ENCODE data around the gene TBC1D1. TPM values are rescaled to one million over a fixed set of nuclear protein-coding genes. Genes with fewer than 3 reads are reported as not detected.

TBC1D1 gene
- total RNA-seq, 1 experiment from 2014 or later, result 28.5 TPM

DNA sequence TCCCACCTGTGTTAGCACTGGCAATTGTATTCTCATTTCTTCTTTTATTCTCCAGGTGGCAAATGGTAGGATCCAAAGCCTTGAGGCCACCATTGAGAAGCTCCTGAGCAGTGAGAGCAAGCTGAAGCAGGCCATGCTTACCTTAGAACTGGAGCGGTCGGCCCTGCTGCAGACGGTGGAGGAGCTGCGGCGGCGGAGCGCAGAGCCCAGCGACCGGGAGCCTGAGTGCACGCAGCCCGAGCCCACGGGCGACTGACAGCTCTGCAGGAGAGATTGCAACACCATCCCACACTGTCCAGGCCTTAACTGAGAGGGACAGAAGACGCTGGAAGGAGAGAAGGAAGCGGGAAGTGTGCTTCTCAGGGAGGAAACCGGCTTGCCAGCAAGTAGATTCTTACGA is 246.2 kb downstream of the TBC1D1 start:
- POLR2A ChIA-PET, result no interaction called here
- no peak overlapping the region for H3K27ac Mint-ChIP-seq (ENCODE audit: unreplicated experiment)
- no TSS peak for BruUV-seq (replicated peaks)

DNA sequence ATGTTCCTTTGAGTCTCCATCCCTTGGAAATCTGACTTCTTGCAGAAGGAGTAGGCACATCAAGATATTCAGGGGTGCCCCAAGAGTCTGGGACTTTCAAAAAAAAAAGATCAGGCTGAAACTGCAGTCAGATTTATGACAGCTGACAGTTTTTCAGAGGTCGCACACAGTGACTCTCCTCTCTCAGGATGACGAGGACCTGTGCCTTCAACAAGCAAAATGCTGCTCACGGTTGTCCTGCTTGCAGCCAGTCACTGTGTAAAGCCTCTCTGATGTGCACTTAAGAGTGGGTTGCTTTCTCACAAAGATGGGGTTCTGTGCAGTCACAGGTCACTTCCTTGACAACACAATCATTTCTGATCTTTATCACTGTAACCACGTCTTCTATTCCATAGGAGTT is 247.5 kb downstream of the TBC1D1 start:
- Mint-ChIP-seq H3K4me3 (ENCODE audit: unreplicated experiment) (no peak overlapping the region), H3K27ac (ENCODE audit: unreplicated experiment) (no peak overlapping the region), H3K9me3 (ENCODE audit: unreplicated experiment) (no peaks in the 10 kb centered on the region), H3K27me3 (ENCODE audit: insufficient read depth, unreplicated experiment) (no peaks in the 10 kb centered on the region), H3K4me1 (ENCODE audit: low read depth, unreplicated experiment) (peaks cover 4% of the 10 kb centered on the region), H3K36me3 (ENCODE audit: insufficient read depth, unreplicated experiment) (peaks cover 3% of the 10 kb centered on the region)
- DNase-seq, result no peak
- Histone ChIP-seq H3K9me3 (no peaks in the 10 kb centered on the region), H3K4me1 (peaks cover 17% of the 10 kb centered on the region), H3K4me3 (ENCODE audit: low read depth, low read length) (no peak overlapping the region), H3K36me3 (ENCODE audit: control insufficient read depth, insufficient read depth, low read length) (no peaks in the 10 kb centered on the region; the same call in 1 of the 2 replicates), H3K27me3 (replicated peaks; ENCODE audit: control insufficient read depth, insufficient read depth, low read length) (no peaks in the 10 kb centered on the region)
- intact Hi-C loops (cut with micrococcal nuclease; ENCODE audit: unreplicated experiment), result no loop called here
- no TSS peak for BruUV-seq (replicated peaks)
- TF ChIP-seq, protein P1, sequence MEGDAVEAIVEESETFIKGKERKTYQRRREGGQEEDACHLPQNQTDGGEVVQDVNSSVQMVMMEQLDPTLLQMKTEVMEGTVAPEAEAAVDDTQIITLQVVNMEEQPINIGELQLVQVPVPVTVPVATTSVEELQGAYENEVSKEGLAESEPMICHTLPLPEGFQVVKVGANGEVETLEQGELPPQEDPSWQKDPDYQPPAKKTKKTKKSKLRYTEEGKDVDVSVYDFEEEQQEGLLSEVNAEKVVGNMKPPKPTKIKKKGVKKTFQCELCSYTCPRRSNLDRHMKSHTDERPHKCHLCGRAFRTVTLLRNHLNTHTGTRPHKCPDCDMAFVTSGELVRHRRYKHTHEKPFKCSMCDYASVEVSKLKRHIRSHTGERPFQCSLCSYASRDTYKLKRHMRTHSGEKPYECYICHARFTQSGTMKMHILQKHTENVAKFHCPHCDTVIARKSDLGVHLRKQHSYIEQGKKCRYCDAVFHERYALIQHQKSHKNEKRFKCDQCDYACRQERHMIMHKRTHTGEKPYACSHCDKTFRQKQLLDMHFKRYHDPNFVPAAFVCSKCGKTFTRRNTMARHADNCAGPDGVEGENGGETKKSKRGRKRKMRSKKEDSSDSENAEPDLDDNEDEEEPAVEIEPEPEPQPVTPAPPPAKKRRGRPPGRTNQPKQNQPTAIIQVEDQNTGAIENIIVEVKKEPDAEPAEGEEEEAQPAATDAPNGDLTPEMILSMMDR (IDR thresholded peaks at IDR 0.05; ENCODE audit: insufficient read depth in 1 of 2, low read depth in 1 of 2, low read length in 1 of 2, severe bottlenecking in 1 of 2, unreplicated experiment in 1 of 2), result no peak
- POLR2A ChIA-PET, result no interaction called here
- CTCF ChIA-PET, result no interaction called here

More for the DNA sequence above, 246.2 kb downstream of the TBC1D1 start:
- H3K9me3 Mint-ChIP-seq (ENCODE audit: unreplicated experiment), result no peaks in the 10 kb centered on the region
- intact Hi-C loops (cut with micrococcal nuclease; ENCODE audit: unreplicated experiment), result no loop called here
- Histone ChIP-seq H3K4me3 (ENCODE audit: low read depth, low read length) (no peak overlapping the region), H3K36me3 (ENCODE audit: control insufficient read depth, insufficient read depth, low read length) (no peaks in the 10 kb centered on the region; the same call in 1 of the 2 replicates), H3K9me3 (no peaks in the 10 kb centered on the region), H3K27me3 (replicated peaks; ENCODE audit: control insufficient read depth, insufficient read depth, low read length) (no peaks in the 10 kb centered on the region), H3K4me1 (peaks cover 27% of the 10 kb centered on the region)
- H3K4me1 Mint-ChIP-seq (ENCODE audit: low read depth, unreplicated experiment), result peaks cover 14% of the 10 kb centered on the region
- CTCF ChIA-PET, result no interaction called here
- TF ChIP-seq, protein P1 (IDR thresholded peaks at IDR 0.05; ENCODE audit: insufficient read depth in 1 of 2, low read depth in 1 of 2, low read length in 1 of 2, severe bottlenecking in 1 of 2, unreplicated experiment in 1 of 2), result no peak
- H3K27me3 Mint-ChIP-seq (ENCODE audit: insufficient read depth, unreplicated experiment), result no peaks in the 10 kb centered on the region
- H3K4me3 Mint-ChIP-seq (ENCODE audit: unreplicated experiment), result no peak overlapping the region
- no peak for DNase-seq
- peaks cover 6% of the 10 kb centered on the region for H3K36me3 Mint-ChIP-seq (ENCODE audit: insufficient read depth, unreplicated experiment)

DNA sequence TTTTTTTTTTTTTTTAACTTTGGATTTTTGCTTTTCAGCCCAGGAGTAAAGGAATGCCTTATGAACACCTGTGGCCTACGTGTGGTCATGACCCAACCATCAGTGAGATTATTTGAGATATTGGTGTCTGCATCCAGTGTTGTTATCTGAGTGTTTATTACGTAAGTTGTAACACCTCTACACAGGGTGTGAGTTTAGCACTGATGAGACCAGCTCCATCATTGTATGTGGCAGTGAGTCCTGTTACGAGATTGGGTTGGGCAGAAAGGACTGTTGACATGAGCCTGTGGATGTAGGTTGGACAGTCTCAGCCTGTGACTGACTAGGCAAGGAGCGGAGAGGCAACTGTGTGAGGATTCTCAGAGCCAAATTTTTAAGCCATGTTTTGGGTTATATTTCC is 248.3 kb downstream of the TBC1D1 start:
- H3K36me3 ChIP-seq (ENCODE audit: control insufficient read depth, insufficient read depth, low read length), result no peaks in the 10 kb centered on the region; the same call in 1 of the 2 replicates
- H3K4me3 Mint-ChIP-seq (ENCODE audit: unreplicated experiment), result no peak overlapping the region
- no peaks in the 10 kb centered on the region for H3K9me3 ChIP-seq
- no TSS peak for BruUV-seq (replicated peaks)
- intact Hi-C loops (cut with micrococcal nuclease; ENCODE audit: unreplicated experiment), result no loop called here
- no peaks in the 10 kb centered on the region for H3K27me3 ChIP-seq (replicated peaks; ENCODE audit: control insufficient read depth, insufficient read depth, low read length)
- no peak overlapping the region for H3K4me3 ChIP-seq (ENCODE audit: low read depth, low read length)
- H3K27me3 Mint-ChIP-seq (ENCODE audit: insufficient read depth, unreplicated experiment), result no peaks in the 10 kb centered on the region
- no peak for DNase-seq
- TF ChIP-seq, protein P1 (IDR thresholded peaks at IDR 0.05; ENCODE audit: insufficient read depth in 1 of 2, low read depth in 1 of 2, low read length in 1 of 2, severe bottlenecking in 1 of 2, unreplicated experiment in 1 of 2), result no peak
- H3K36me3 Mint-ChIP-seq (ENCODE audit: insufficient read depth, unreplicated experiment), result no peaks in the 10 kb centered on the region
- H3K4me1 ChIP-seq, result peaks cover 9% of the 10 kb centered on the region
- CTCF ChIA-PET, result no interaction called here
- POLR2A ChIA-PET, result interaction anchor here (0.5 kb wide), 1 partner anchor 35 kb away, joined by 3 read pairs; no protein-coding TSS in a partner anchor
- H3K27ac Mint-ChIP-seq (ENCODE audit: unreplicated experiment), result no peak overlapping the region
- H3K9me3 Mint-ChIP-seq (ENCODE audit: unreplicated experiment), result no peaks in the 10 kb centered on the region
- no peaks in the 10 kb centered on the region for H3K4me1 Mint-ChIP-seq (ENCODE audit: low read depth, unreplicated experiment)

All from Caco-2 (cell line).